GM12875 (cell line): ENCODE measurements around the gene CLTB.
A peak's percentile ranks its signal among the peaks of the same experiment; 100 is the strongest.

ENCODE experiments used
- H3K4me3 ChIP-seq: one replicate; pipeline ENCODE4 v1.5.1; 2011; ENCODE audit warnings: low read depth, low read length, control low read depth
- TF ChIP-seq, protein P1 (sequence below): IDR thresholded peaks from 2 replicates; pipeline ENCODE4 v1.5.1; 2011; ENCODE audit warnings: low read depth, mild to moderate bottlenecking, control low read depth, inconsistent platforms, low read length, moderate library complexity, borderline replicate concordance; ENCODE audit not compliant: insufficient read depth

CLTB gene

DNA sequence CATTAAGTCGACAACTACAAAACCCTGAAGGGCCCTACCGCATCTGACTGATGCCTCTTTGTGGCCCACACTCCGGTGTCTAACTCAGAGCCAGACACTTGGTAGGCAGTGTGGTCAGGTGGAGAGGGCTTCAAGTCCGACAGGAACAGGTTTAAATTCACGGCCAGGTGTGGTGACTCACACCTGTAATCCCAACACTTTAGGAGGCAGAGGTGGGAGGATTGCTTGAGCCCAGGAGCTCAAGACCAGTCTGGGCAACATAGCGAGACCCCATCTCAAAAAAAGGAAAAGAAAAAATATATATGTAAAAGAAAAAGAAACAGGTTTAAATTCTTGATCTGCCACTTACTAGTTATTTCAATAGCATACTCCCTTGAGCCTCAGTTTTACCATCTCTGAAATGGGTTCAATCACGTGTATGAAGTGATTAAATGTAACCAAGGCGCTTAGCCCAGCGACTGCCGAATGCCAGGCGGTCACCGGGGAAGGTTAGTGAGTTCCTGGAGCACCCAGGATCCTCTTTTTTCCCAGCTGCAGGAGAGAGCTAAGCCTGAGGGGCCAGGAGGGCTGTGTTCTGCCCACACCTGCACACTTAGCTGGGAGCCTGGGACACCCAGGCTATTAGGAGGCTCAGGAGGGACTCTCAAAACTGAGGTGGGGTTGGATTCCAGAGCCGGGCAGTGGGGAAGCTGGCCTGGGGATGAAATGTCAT, 943 bp downstream of the CLTB start:
- TF ChIP-seq, protein P1, sequence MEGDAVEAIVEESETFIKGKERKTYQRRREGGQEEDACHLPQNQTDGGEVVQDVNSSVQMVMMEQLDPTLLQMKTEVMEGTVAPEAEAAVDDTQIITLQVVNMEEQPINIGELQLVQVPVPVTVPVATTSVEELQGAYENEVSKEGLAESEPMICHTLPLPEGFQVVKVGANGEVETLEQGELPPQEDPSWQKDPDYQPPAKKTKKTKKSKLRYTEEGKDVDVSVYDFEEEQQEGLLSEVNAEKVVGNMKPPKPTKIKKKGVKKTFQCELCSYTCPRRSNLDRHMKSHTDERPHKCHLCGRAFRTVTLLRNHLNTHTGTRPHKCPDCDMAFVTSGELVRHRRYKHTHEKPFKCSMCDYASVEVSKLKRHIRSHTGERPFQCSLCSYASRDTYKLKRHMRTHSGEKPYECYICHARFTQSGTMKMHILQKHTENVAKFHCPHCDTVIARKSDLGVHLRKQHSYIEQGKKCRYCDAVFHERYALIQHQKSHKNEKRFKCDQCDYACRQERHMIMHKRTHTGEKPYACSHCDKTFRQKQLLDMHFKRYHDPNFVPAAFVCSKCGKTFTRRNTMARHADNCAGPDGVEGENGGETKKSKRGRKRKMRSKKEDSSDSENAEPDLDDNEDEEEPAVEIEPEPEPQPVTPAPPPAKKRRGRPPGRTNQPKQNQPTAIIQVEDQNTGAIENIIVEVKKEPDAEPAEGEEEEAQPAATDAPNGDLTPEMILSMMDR = no peak
- peak overlapping the region; percentile 87 for H3K4me3 ChIP-seq

DNA sequence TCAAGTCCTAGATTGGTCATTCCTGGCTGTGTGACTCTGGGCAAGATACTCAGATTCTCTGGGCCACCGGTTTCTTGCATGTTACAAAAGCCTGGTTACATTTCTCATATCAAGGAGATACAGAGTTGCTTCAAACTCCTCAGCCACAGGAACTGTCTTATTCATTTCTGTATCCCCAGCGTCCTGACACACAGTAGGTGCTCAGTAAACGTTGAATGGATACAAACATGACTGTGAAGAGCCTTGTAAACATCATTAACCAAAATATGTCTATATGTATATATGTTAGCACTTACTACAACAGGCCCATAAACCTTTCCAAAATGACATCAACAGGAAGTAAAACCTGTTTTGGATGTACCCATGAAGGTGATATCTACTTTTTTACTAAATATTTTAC, 1.6 kb downstream of the CLTB start:
- TF ChIP-seq, protein P1 = no peak

DNA sequence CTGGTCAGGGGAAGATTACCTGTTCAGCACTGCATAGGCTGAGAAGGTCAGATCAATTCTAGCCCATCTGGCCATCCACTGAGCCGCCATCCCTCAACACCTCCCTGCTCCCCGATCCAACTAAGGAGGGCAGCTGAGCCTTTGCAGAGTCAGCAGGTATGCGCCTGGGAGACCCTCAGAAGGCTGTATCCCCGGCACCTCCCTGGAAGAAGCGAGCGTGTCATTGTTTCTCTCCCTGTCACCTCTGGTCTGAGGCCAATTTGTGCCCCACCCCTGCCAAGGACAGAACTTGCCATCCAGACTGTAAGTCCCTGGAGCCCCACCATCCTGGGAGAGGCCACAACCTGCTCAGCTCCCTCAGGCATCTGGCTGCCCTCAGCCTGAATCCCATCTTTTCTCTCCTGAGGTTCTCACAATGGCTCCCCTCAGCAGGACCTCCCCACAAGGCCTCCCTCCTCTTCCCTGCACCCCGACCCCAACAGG, 2.6 kb downstream of the CLTB start:
- no peak overlapping the region for H3K4me3 ChIP-seq
- TF ChIP-seq, protein P1 = no peak

More for the DNA sequence above, 1.6 kb downstream of the CLTB start:
- no peak overlapping the region for H3K4me3 ChIP-seq

DNA sequence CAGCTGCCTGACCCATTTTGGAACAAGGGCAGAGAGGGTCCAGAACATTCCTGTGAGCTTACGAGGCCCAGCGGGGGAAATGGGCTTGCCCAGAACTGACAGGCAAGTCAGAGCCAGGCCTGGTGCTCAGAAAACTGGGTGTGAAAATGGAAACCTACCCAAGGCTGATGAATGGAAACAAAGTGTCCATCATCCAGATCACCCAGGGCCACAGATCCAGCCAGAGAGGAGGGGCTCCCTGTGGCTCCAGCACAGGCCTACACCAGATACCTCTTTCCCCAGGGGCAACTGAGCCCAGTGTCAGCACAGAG, 3.1 kb downstream of the CLTB start:
- H3K4me3 ChIP-seq = no peak overlapping the region
- TF ChIP-seq, protein P1 = no peak

DNA sequence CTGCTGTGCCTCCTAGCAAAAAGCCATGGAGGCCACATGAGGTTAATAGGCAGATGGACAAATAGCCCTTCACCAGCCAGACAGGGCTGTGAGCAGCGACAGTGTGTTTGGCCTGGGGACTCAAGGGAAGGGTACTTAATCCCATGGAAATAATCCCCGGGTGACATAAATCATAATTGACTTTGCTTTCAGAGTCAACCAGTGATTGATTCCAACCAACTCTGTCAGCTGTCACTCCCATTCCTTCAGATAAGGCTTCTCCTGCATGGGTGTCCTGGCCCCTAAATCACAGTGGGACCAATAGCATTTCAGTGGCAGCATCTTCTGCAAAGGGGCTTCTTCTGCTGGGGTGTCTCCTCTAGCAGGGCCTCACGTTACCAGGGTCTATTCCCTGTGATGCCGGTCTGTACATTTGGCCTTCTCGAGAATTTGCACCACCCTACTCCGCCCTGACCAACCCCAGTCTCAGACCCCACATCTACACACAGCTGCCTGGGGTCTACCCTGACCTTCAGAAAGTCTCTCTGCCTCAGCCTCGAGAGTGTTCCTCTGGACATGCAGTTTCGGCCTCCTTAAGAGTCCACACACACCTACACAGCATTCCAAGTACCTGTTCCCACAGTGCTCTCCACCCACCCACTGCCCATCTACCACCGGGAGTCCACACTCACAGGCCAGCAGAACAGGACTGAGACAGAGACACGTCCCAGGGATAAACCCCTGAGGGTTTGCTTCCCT, 3.7 kb downstream of the CLTB start:
- TF ChIP-seq, protein P1 = no peak
- H3K4me3 ChIP-seq = no peak overlapping the region

DNA sequence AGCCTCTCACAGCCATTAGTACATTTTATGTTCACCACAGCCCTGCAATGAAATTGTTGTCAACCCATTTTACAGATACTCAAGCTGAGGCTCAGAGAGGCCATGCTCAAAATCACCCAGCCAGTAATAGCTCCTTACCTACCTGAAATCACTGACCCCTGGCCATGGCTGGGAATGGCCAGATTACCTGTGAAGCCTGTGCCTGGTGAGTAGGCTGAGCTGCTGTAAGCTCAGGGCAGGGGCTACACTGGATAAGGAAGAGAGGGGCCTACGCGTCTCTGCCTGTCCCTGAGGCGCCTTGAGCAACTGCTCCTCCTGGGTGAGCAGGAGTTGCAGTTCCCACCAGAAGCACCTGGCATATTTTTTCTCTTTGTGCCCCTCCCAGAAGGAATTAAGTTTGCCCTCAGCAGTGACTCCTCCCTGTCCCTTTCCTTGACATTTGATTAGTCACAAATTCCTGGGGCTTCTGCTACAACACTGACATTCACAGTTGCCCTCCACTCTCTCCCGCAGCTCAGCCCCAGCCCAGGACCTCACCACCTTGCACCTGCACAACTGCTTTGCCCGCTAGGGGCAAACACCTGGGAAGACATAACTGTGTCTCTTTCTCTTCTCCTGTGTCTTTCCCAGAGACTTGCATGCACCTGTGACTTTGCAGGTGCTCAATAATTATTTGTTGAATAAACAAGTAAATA, 5.7 kb downstream of the CLTB start:
- TF ChIP-seq, protein P1 = no peak
- H3K4me3 ChIP-seq = no peak overlapping the region
